ENCODE results near the gene S100A9.

DNA sequence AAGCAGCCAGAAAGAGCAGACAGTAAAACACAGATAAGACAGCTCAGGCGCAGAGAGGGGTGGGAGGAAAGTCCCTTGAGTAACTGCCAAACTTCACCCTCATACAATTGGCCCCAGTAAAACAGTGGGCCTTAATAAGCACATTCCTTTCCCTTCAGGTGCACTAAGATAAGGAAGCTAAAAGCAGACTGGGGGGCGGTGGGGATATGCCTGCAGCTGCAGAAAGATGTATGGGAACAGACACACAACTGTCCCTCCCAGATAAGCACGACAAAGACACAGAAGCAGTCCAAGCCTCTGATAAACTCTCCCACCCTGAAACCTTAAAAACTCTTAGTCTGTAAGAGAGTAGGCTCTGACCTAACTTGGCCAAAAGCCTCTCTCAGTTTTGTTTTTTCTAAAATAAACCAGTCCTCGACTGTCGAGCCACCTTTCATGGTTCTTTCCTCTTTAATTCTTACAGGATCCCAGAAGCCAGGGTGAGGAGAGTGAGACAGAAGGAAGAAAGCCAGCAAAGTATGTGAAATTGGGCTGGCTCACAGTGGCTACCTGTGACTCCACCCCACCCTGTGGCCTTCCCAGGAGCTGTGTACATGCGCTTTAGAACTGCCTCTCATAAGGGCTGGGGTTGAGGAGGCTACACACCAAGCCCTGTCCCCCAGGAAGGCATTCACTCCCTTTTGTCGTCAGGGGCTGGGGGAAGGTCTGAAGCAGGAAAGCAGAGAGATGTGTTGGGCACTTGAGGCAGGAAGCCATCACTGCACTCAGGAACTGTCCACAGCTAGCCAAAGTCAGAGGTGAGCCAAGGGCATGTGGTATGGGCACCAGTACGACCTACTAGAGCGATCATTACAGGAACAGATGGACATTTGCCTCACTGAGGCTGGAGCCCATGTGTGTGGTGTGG, 13.6 kb upstream of the S100A9 start:
- TF ChIP-seq, protein P1, sequence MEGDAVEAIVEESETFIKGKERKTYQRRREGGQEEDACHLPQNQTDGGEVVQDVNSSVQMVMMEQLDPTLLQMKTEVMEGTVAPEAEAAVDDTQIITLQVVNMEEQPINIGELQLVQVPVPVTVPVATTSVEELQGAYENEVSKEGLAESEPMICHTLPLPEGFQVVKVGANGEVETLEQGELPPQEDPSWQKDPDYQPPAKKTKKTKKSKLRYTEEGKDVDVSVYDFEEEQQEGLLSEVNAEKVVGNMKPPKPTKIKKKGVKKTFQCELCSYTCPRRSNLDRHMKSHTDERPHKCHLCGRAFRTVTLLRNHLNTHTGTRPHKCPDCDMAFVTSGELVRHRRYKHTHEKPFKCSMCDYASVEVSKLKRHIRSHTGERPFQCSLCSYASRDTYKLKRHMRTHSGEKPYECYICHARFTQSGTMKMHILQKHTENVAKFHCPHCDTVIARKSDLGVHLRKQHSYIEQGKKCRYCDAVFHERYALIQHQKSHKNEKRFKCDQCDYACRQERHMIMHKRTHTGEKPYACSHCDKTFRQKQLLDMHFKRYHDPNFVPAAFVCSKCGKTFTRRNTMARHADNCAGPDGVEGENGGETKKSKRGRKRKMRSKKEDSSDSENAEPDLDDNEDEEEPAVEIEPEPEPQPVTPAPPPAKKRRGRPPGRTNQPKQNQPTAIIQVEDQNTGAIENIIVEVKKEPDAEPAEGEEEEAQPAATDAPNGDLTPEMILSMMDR (IDR thresholded peaks at IDR 0.05 in 2 of 3, conservative IDR thresholded peaks at IDR 0.05 in 1 of 3; ENCODE audit: borderline replicate concordance in 1 of 3, insufficient read depth in 1 of 3, low read depth in 2 of 3, low read length in 2 of 3): no peak
- TF ChIP-seq POLR2A (IDR thresholded peaks at IDR 0.05; ENCODE audit: borderline replicate concordance, extremely low read depth, insufficient read depth, insufficient read length) (no peak), YY1 (IDR thresholded peaks at IDR 0.05; ENCODE audit: extremely low read depth, insufficient replicate concordance, low read depth, low read length) (no peak), EZH2 (IDR thresholded peaks at IDR 0.05) (no peak), POLR2AphosphoS5 (IDR thresholded peaks at IDR 0.05; ENCODE audit: low read depth, low read length) (no peak), JUND (IDR thresholded peaks at IDR 0.05) (no peak), ZNF274 (IDR thresholded peaks at IDR 0.05; ENCODE audit: low read depth, low read length) (no peak), CEBPB (IDR thresholded peaks at IDR 0.05; ENCODE audit: low read depth) (no peak)
- TF ChIP-seq, protein P2, sequence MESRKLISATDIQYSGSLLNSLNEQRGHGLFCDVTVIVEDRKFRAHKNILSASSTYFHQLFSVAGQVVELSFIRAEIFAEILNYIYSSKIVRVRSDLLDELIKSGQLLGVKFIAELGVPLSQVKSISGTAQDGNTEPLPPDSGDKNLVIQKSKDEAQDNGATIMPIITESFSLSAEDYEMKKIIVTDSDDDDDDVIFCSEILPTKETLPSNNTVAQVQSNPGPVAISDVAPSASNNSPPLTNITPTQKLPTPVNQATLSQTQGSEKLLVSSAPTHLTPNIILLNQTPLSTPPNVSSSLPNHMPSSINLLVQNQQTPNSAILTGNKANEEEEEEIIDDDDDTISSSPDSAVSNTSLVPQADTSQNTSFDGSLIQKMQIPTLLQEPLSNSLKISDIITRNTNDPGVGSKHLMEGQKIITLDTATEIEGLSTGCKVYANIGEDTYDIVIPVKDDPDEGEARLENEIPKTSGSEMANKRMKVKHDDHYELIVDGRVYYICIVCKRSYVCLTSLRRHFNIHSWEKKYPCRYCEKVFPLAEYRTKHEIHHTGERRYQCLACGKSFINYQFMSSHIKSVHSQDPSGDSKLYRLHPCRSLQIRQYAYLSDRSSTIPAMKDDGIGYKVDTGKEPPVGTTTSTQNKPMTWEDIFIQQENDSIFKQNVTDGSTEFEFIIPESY (IDR thresholded peaks at IDR 0.05; ENCODE audit: extremely low read depth, insufficient replicate concordance, low read length): no peak
- TF ChIP-seq, protein P3, sequence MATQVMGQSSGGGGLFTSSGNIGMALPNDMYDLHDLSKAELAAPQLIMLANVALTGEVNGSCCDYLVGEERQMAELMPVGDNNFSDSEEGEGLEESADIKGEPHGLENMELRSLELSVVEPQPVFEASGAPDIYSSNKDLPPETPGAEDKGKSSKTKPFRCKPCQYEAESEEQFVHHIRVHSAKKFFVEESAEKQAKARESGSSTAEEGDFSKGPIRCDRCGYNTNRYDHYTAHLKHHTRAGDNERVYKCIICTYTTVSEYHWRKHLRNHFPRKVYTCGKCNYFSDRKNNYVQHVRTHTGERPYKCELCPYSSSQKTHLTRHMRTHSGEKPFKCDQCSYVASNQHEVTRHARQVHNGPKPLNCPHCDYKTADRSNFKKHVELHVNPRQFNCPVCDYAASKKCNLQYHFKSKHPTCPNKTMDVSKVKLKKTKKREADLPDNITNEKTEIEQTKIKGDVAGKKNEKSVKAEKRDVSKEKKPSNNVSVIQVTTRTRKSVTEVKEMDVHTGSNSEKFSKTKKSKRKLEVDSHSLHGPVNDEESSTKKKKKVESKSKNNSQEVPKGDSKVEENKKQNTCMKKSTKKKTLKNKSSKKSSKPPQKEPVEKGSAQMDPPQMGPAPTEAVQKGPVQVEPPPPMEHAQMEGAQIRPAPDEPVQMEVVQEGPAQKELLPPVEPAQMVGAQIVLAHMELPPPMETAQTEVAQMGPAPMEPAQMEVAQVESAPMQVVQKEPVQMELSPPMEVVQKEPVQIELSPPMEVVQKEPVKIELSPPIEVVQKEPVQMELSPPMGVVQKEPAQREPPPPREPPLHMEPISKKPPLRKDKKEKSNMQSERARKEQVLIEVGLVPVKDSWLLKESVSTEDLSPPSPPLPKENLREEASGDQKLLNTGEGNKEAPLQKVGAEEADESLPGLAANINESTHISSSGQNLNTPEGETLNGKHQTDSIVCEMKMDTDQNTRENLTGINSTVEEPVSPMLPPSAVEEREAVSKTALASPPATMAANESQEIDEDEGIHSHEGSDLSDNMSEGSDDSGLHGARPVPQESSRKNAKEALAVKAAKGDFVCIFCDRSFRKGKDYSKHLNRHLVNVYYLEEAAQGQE (IDR thresholded peaks at IDR 0.05; ENCODE audit: low read depth): no peak
- TF ChIP-seq, protein P4, sequence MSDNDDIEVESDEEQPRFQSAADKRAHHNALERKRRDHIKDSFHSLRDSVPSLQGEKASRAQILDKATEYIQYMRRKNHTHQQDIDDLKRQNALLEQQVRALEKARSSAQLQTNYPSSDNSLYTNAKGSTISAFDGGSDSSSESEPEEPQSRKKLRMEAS (IDR thresholded peaks at IDR 0.05): no peak
